ENCODE data around the gene SBNO1. TPM values are rescaled to one million over a fixed set of nuclear protein-coding genes. Genes with fewer than 3 reads are reported as not detected.
A peak's percentile ranks its signal among the peaks of the same experiment; 100 is the strongest.
"Not testable (repeated sequence)": the region's sequence is repeated elsewhere in the genome, so short reads cannot be mapped to it uniquely, and the experiment has no call there.

SBNO1 gene
- total and polyA plus RNA-seq, 2 experiments from 2014 or later, result 17.6 to 23.6 TPM

- no peak for TF ChIP-seq EZH2phosphoT487 (IDR thresholded peaks at IDR 0.05; ENCODE audit: insufficient read depth, low read depth)
- TF ChIP-seq EZH2 (IDR thresholded peaks at IDR 0.05; ENCODE audit: insufficient read depth, poor library complexity, severe bottlenecking), result no peak
- peaks cover 51% of the 10 kb centered on the region for H3F3A ChIP-seq (ENCODE audit: insufficient read depth)
- peak overlapping the region; percentile 80 for H3K4me3 ChIP-seq
- H3K27me3 ChIP-seq (replicated peaks; ENCODE audit: insufficient read depth), result no peaks in the 10 kb centered on the region
- peak; percentile 81 for DNase-seq
- peaks cover 42% of the 10 kb centered on the region for H3K36me3 ChIP-seq (ENCODE audit: low read depth)
- H4K20me1 ChIP-seq (ENCODE audit: insufficient read depth), result no peaks in the 10 kb centered on the region
- H2AFZ ChIP-seq, result no peak overlapping the region; the same call in 1 of the 2 replicates
- H3K9me2 ChIP-seq (ENCODE audit: insufficient read depth), result no peaks in the 10 kb centered on the region
- in situ Hi-C loops (cut with MboI), result no loop called here
- H3K4me1 ChIP-seq (ENCODE audit: insufficient read depth), result peaks cover 36% of the 10 kb centered on the region
- H3K9ac ChIP-seq, result peak overlapping the region; percentile 90
- peaks cover 90% of the 10 kb centered on the region for H3K79me2 ChIP-seq (ENCODE audit: insufficient read depth)
- no peaks in the 10 kb centered on the region for H3K9me3 ChIP-seq (ENCODE audit: low read depth)
- WGBS, 2 experiments (ENCODE audit: low coverage in 1 of 2, low lambda C conversion rate in 2 of 2, missing lambda C conversion rate in 2 of 2), result 1 to 3% methylated on average over 43 to 48 of the region's 66 CpGs
- H3K27ac ChIP-seq, result peak overlapping the region; percentile 67
- H3K4me2 ChIP-seq (ENCODE audit: unreplicated experiment), result peak overlapping the region; percentile 99
These were observed 25.1 kb upstream of the SBNO1 start for GRCh38 chr12:123389560-123390351.

GRCh38 chr12:123388951-123389559, 24.4 kb upstream of the SBNO1 start:
- 0% methylated on average over 4 to 28 of the region's 102 CpGs for WGBS, 2 experiments (ENCODE audit: low coverage in 1 of 2, low lambda C conversion rate in 2 of 2, missing lambda C conversion rate in 2 of 2)
- Histone ChIP-seq H3K4me3 (peak overlapping the region; percentile 80), H2AFZ (no peak overlapping the region), H3K9me3 (ENCODE audit: low read depth) (no peaks in the 10 kb centered on the region), H3K9ac (peak overlapping the region; percentile 90), H3K4me2 (ENCODE audit: unreplicated experiment) (peak overlapping the region; percentile 99), H3K27ac (peak overlapping the region; percentile 67; the same call in 1 of the 2 replicates), H3K79me2 (ENCODE audit: insufficient read depth) (peaks cover 88% of the 10 kb centered on the region), H3K36me3 (ENCODE audit: low read depth) (peaks cover 35% of the 10 kb centered on the region), H4K20me1 (ENCODE audit: insufficient read depth) (no peaks in the 10 kb centered on the region), H3F3A (ENCODE audit: insufficient read depth) (peaks cover 44% of the 10 kb centered on the region), H3K9me2 (ENCODE audit: insufficient read depth) (no peaks in the 10 kb centered on the region), H3K4me1 (ENCODE audit: insufficient read depth) (peaks cover 36% of the 10 kb centered on the region), H3K27me3 (replicated peaks; ENCODE audit: insufficient read depth) (no peaks in the 10 kb centered on the region)
- in situ Hi-C loops (cut with MboI), result no loop called here
- DNase-seq, result peak; percentile 55
- TF ChIP-seq EZH2phosphoT487 (IDR thresholded peaks at IDR 0.05; ENCODE audit: insufficient read depth, low read depth), result no peak
- TF ChIP-seq EZH2 (IDR thresholded peaks at IDR 0.05; ENCODE audit: insufficient read depth, poor library complexity, severe bottlenecking), result no peak

- Histone ChIP-seq H3K27ac (peak overlapping the region; percentile 86), H3K4me1 (ENCODE audit: insufficient read depth) (peaks cover 32% of the 10 kb centered on the region), H3F3A (ENCODE audit: insufficient read depth) (peaks cover 44% of the 10 kb centered on the region), H3K79me2 (ENCODE audit: insufficient read depth) (peaks cover 81% of the 10 kb centered on the region), H3K4me2 (ENCODE audit: unreplicated experiment) (peak overlapping the region; percentile 82), H3K36me3 (ENCODE audit: low read depth) (peaks cover 28% of the 10 kb centered on the region), H3K9me2 (ENCODE audit: insufficient read depth) (no peaks in the 10 kb centered on the region), H2AFZ (peak overlapping the region; percentile 89), H3K27me3 (replicated peaks; ENCODE audit: insufficient read depth) (no peaks in the 10 kb centered on the region), H4K20me1 (ENCODE audit: insufficient read depth) (no peaks in the 10 kb centered on the region), H3K4me3 (peak overlapping the region; percentile 80), H3K9me3 (ENCODE audit: low read depth) (no peaks in the 10 kb centered on the region), H3K9ac (peak overlapping the region; percentile 85)
- peak; percentile 88 for DNase-seq
- no peak for TF ChIP-seq EZH2phosphoT487 (IDR thresholded peaks at IDR 0.05; ENCODE audit: insufficient read depth, low read depth)
- no peak for TF ChIP-seq EZH2 (IDR thresholded peaks at IDR 0.05; ENCODE audit: insufficient read depth, poor library complexity, severe bottlenecking)
- WGBS, 2 experiments (ENCODE audit: low coverage in 1 of 2, low lambda C conversion rate in 2 of 2, missing lambda C conversion rate in 2 of 2), result 1% methylated on average over 20 to 38 of the region's 52 CpGs
- in situ Hi-C loops (cut with MboI), result no loop called here
These were observed 23.7 kb upstream of the SBNO1 start for GRCh38 chr12:123388177-123388950.

GRCh38 chr12:123387508-123388176, 23.0 kb upstream of the SBNO1 start:
- peak overlapping the region; percentile 82 for H3K4me2 ChIP-seq (ENCODE audit: unreplicated experiment)
- no peaks in the 10 kb centered on the region for H4K20me1 ChIP-seq (ENCODE audit: insufficient read depth)
- peak overlapping the region; percentile 89; the same call in 1 of the 2 replicates for H2AFZ ChIP-seq
- H3K27ac ChIP-seq, result peak overlapping the region; percentile 86
- peaks cover 38% of the 10 kb centered on the region for H3F3A ChIP-seq (ENCODE audit: insufficient read depth)
- peaks cover 20% of the 10 kb centered on the region for H3K36me3 ChIP-seq (ENCODE audit: low read depth)
- peak overlapping the region; percentile 80; the same call in 1 of the 2 replicates for H3K4me3 ChIP-seq
- DNase-seq, result peak; percentile 25
- peaks cover 74% of the 10 kb centered on the region for H3K79me2 ChIP-seq (ENCODE audit: insufficient read depth)
- in situ Hi-C loops (cut with MboI), result no loop called here
- WGBS, 2 experiments (ENCODE audit: low coverage in 1 of 2, low lambda C conversion rate in 2 of 2, missing lambda C conversion rate in 2 of 2), result 68 to 78% methylated on average over 8 of the region's 8 CpGs
- H3K9me3 ChIP-seq (ENCODE audit: low read depth), result no peaks in the 10 kb centered on the region
- H3K4me1 ChIP-seq (ENCODE audit: insufficient read depth), result peaks cover 32% of the 10 kb centered on the region
- H3K27me3 ChIP-seq (replicated peaks; ENCODE audit: insufficient read depth), result no peaks in the 10 kb centered on the region
- H3K9me2 ChIP-seq (ENCODE audit: insufficient read depth), result no peaks in the 10 kb centered on the region
- peak overlapping the region; percentile 85 for H3K9ac ChIP-seq
- TF ChIP-seq EZH2phosphoT487 (IDR thresholded peaks at IDR 0.05; ENCODE audit: insufficient read depth, low read depth) (no peak), EZH2 (IDR thresholded peaks at IDR 0.05; ENCODE audit: insufficient read depth, poor library complexity, severe bottlenecking) (no peak)

GRCh38 chr12:123385536-123385935, 20.9 kb upstream of the SBNO1 start:
- WGBS, 2 experiments (ENCODE audit: low coverage in 1 of 2, low lambda C conversion rate in 2 of 2, missing lambda C conversion rate in 2 of 2), result 96 to 98% methylated on average over 9 of the region's 9 CpGs
- H3K27me3 ChIP-seq (replicated peaks; ENCODE audit: insufficient read depth); H3K36me3 ChIP-seq (ENCODE audit: low read depth); in situ Hi-C loops (cut with MboI); H3K9me2 ChIP-seq (ENCODE audit: insufficient read depth); H4K20me1 ChIP-seq (ENCODE audit: insufficient read depth); DNase-seq; H3K9me3 ChIP-seq (ENCODE audit: low read depth); H2AFZ ChIP-seq; H3K4me2 ChIP-seq (ENCODE audit: unreplicated experiment): not testable (repeated sequence)
- Histone ChIP-seq H3K9ac (peak overlapping the region; percentile 82), H3K4me1 (ENCODE audit: insufficient read depth) (peaks cover 15% of the 10 kb centered on the region), H3F3A (ENCODE audit: insufficient read depth) (peaks cover 21% of the 10 kb centered on the region), H3K27ac (peak overlapping the region; percentile 76), H3K4me3 (peak overlapping the region; percentile 83; the same call in 1 of the 2 replicates), H3K79me2 (ENCODE audit: insufficient read depth) (peaks cover 53% of the 10 kb centered on the region)
